ENCODE results near the gene NDNF.

DNA sequence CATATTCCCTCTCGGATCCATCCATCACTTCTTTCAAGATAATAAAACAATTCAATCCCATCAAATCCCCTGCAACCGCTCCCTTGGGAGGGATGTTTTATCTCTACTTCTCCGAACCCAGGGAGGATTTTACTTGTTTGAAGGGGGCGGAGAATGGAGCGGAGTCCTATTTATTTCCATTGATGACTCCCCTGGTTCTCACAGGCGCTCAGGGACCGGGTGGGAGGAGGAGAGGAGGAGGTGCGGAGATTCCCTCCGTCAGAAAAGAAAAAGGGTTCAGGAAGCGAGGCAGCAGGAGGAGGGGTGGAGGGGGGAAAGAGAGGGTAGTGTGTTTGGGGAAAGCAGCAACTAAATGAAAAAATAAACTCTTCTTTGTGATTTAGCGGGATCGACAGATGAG is 2.1 kb downstream of the NDNF start:
- TF ChIP-seq, protein P1, sequence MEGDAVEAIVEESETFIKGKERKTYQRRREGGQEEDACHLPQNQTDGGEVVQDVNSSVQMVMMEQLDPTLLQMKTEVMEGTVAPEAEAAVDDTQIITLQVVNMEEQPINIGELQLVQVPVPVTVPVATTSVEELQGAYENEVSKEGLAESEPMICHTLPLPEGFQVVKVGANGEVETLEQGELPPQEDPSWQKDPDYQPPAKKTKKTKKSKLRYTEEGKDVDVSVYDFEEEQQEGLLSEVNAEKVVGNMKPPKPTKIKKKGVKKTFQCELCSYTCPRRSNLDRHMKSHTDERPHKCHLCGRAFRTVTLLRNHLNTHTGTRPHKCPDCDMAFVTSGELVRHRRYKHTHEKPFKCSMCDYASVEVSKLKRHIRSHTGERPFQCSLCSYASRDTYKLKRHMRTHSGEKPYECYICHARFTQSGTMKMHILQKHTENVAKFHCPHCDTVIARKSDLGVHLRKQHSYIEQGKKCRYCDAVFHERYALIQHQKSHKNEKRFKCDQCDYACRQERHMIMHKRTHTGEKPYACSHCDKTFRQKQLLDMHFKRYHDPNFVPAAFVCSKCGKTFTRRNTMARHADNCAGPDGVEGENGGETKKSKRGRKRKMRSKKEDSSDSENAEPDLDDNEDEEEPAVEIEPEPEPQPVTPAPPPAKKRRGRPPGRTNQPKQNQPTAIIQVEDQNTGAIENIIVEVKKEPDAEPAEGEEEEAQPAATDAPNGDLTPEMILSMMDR (IDR thresholded peaks at IDR 0.05) = no peak
- no peak for TF ChIP-seq POLR2A (IDR thresholded peaks at IDR 0.05)

Measured in esophagus squamous epithelium (tissue), 4 donors.